ENCODE measurements around the gene AVP. TPM values are rescaled to one million over a fixed set of nuclear protein-coding genes. Genes with fewer than 3 reads are reported as not detected.

Gene AVP
- polyA plus RNA-seq, 3 donors, result 0.25 TPM; not detected in 2

DNA sequence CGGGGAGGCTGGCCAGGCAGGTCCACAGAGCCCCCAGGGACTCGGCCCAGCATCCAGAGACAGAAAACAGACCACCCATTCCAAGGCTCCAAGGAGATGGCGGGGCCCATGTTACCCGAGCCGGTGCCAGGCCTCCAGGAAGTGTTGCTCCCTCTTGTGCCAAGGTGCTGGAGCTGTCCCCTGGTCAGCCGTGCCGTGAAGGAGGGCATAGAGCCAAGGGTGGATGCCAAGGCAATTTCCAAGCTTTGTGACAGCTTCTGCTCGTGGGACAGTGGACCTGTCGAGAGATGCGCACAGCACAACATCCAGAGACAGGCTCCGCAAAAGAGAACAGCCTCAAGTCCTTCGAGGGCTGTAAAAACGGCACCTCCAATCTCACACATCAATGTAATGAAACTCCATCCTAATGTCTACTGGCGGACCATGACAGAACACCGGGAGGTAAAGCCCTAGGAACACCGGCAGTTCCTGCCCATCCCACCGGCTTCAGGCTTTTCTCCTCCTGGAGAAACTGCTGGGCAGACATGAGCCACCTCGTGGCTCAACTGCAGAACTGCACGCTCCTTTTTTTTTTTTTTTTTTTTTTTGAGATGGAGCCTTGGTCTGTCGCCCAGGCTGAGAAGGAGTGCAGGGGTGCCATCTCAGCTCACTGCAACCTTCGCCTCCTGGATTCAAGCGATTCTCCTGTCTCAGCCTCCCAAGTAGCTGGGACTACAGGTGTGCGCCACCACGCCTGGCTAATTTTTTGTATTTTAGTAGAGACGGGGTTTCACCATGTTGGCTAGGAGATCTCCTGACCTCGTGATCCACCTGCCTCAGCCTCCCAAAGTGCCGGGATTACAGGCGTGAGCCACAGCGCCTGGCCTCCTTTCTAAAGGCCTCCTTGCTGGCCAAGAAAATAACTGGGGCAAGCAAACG lies 30.9 kb upstream of the AVP start:
- no peak overlapping the region for H3K27ac ChIP-seq (ENCODE audit: low read depth, low read length)
- WGBS, 3 donors, result 46 to 52% (median 51%) methylated on average over 30 of the region's 30 CpGs

DNA sequence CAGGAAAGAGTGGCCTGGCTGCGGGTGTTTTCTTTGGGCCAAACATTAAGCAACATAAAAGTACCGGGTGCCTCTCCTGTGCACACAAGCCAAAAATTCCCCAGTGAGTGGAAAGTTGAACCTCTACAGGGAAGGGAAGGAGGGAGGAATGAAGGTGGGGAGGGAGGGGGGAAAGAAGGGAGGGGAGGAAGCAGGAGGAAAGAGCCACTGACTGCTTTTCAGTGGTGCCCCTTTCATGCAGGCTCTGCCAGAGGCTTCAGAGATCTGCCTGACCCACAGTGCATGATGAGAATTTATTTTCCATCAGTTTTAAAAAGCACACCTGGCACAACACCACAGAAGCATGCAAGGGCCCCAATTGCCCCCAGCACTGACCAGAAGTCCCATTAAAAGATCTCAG lies 27.5 kb upstream of the AVP start:
- H3K27ac ChIP-seq (ENCODE audit: low read depth, low read length), result no peak overlapping the region
- WGBS, 3 donors, result 42 to 95% (median 54%) methylated on average over 2 of the region's 2 CpGs

GRCh38 chr20:3111507-3111906 lies 27.0 kb upstream of the AVP start:
- H3K27ac ChIP-seq (ENCODE audit: low read depth, low read length), result no peak overlapping the region
- 78 to 93% (median 89%) methylated on average over 7 of the region's 7 CpGs for WGBS, 3 donors

- no peak overlapping the region for H3K27ac ChIP-seq (ENCODE audit: low read depth, low read length)
- WGBS, 3 donors, result 88 to 92% (median 92%) methylated on average over 23 of the region's 23 CpGs
These were observed 25.1 kb upstream of the AVP start for GRCh38 chr20:3109350-3110302.

- 79 to 95% (median 83%) methylated on average over 12 of the region's 12 CpGs for WGBS, 3 donors
- no peak overlapping the region for H3K27ac ChIP-seq (ENCODE audit: low read depth, low read length)
These were observed 23.0 kb upstream of the AVP start for GRCh38 chr20:3107464-3108025.

GRCh38 chr20:3106658-3107463 lies 22.3 kb upstream of the AVP start:
- 55 to 79% (median 59%) methylated on average over 14 of the region's 14 CpGs for WGBS, 3 donors

GRCh38 chr20:3106185-3106584 lies 21.7 kb upstream of the AVP start:
- 87 to 97% (median 88%) methylated on average over 3 of the region's 3 CpGs for WGBS, 3 donors
- H3K27ac ChIP-seq (ENCODE audit: low read depth, low read length), result no peak overlapping the region

More at GRCh38 chr20:3106658-3107463, 22.3 kb upstream of the AVP start:
- no peak overlapping the region for H3K27ac ChIP-seq (ENCODE audit: low read depth, low read length)

- 94 to 96% (median 95%) methylated on average over 18 of the region's 18 CpGs for WGBS, 3 donors
- H3K27ac ChIP-seq (ENCODE audit: low read depth, low read length), result no peak overlapping the region
These were observed 21.0 kb upstream of the AVP start for GRCh38 chr20:3105256-3106137.

GRCh38 chr20:3103369-3104032 lies 19.0 kb upstream of the AVP start:
- no peak overlapping the region for H3K27ac ChIP-seq (ENCODE audit: low read depth, low read length)
- 60 to 63% (median 61%) methylated on average over 3 of the region's 3 CpGs for WGBS, 3 donors

GRCh38 chr20:3102575-3103368 lies 18.2 kb upstream of the AVP start:
- H3K27ac ChIP-seq (ENCODE audit: low read depth, low read length), result no peak overlapping the region
- WGBS, 3 donors, result 76 to 80% (median 79%) methylated on average over 13 of the region's 13 CpGs

GRCh38 chr20:3101737-3102574 lies 17.4 kb upstream of the AVP start:
- H3K27ac ChIP-seq (ENCODE audit: low read depth, low read length), result no peak overlapping the region
- WGBS, 3 donors, result 62 to 76% (median 71%) methylated on average over 21 of the region's 21 CpGs

- no peak overlapping the region for H3K27ac ChIP-seq (ENCODE audit: low read depth, low read length)
- 81 to 95% (median 93%) methylated on average over 6 of the region's 6 CpGs for WGBS, 3 donors
These were observed 16.7 kb upstream of the AVP start for GRCh38 chr20:3101251-3101650.

- 86 to 93% (median 92%) methylated on average over 7 of the region's 7 CpGs for WGBS, 3 donors
These were observed 16.0 kb upstream of the AVP start for GRCh38 chr20:3100480-3100879.

GRCh38 chr20:3094848-3095629 lies 10.5 kb upstream of the AVP start:
- 85 to 93% (median 90%) methylated on average over 13 of the region's 13 CpGs for WGBS, 3 donors
- no peak overlapping the region for H3K27ac ChIP-seq (ENCODE audit: low read depth, low read length)

More at GRCh38 chr20:3100480-3100879, 16.0 kb upstream of the AVP start:
- no peak overlapping the region for H3K27ac ChIP-seq (ENCODE audit: low read depth, low read length)
